ENCODE data around the gene OR2B6. TPM values are rescaled to one million over a fixed set of nuclear protein-coding genes. Genes with fewer than 3 reads are reported as not detected.

Gene OR2B6
- total and polyA plus RNA-seq, 2 of the 8 experiments (the other 6 are each of a cell fraction or from before 2014, with no cell fraction given) = 0.26 TPM; not detected in 1

- TF ChIP-seq CHD7 (IDR thresholded peaks at IDR 0.05; ENCODE audit: insufficient replicate concordance, low read length) (no peak), HDAC2 (IDR thresholded peaks at IDR 0.05; ENCODE audit: borderline replicate concordance in 1 of 2, low read depth in 2 of 2, low read length in 2 of 2) (no peak), SIX5 (IDR thresholded peaks at IDR 0.05; ENCODE audit: low read depth, low read length) (no peak), CEBPB (IDR thresholded peaks at IDR 0.05; ENCODE audit: low read depth, low read length) (no peak), SIN3A (conservative IDR thresholded peaks at IDR 0.05 in 1 of 2, IDR thresholded peaks at IDR 0.05 in 1 of 2; ENCODE audit: low read depth in 1 of 2, low read length in 2 of 2) (no peak), GTF2F1 (IDR thresholded peaks at IDR 0.05; ENCODE audit: borderline replicate concordance, low read depth, low read length) (no peak), EP300 (IDR thresholded peaks at IDR 0.05; ENCODE audit: borderline replicate concordance in 1 of 2, low read depth in 2 of 2, low read length in 2 of 2) (no peak), JUND (IDR thresholded peaks at IDR 0.05; ENCODE audit: low read length) (no peak)
These were observed 47.5 kb downstream of the OR2B6 start (continued) for GRCh38 chr6:28004350-28005151.
